GM23338 (cell line): Measurements from ENCODE around the gene RAI14. TPM values are rescaled to one million over a fixed set of nuclear protein-coding genes. Genes with fewer than 3 reads are reported as not detected.
A peak's percentile ranks its signal among the peaks of the same experiment; 100 is the strongest.

Experiments
- ATAC-seq: fragments of 200-7000 bp; cut with Tn5 transposase; 3 replicates; pipeline ENCODE4 v1.9.1; 2020
- DNase-seq: peaks from one replicate; pipeline ENCODE4 v3.0.0-alpha.2; 2015; ENCODE audit warnings: low spot score
- H2AFZ ChIP-seq: fragments of 200-600 bp; sonication (generic); 2 replicates; pipeline ENCODE4 v1.8.0; 2016; ENCODE audit warnings: antibody characterized with exemption, mild to moderate bottlenecking, moderate library complexity
- H3F3A ChIP-seq: fragments of 200-600 bp; sonication (generic); replicated peaks from 2 replicates; pipeline ENCODE4 v1.8.0; 2017; ENCODE audit warnings: antibody characterized with exemption, mixed run types, low read depth
- H3K27ac ChIP-seq: fragments of 200-600 bp; sonication (generic); 2 replicates; pipeline ENCODE4 v1.6.1; 2016; ENCODE audit warnings: low read depth
- H3K27me3 ChIP-seq: fragments of 200-600 bp; sonication (generic); 2 replicates; pipeline ENCODE4 v1.8.0; 2016; ENCODE audit warnings: mild to moderate bottlenecking, mixed run types, moderate library complexity; ENCODE audit not compliant: insufficient read depth
- H3K36me3 ChIP-seq: fragments of 200-600 bp; sonication (generic); 2 replicates; pipeline ENCODE4 v1.8.0; 2016; ENCODE audit warnings: mild to moderate bottlenecking; ENCODE audit not compliant: insufficient read depth
- H3K4me1 ChIP-seq: fragments of 200-600 bp; sonication (generic); 2 replicates; pipeline ENCODE4 v1.8.0; 2016; ENCODE audit warnings: mild to moderate bottlenecking, moderate library complexity; ENCODE audit not compliant: insufficient read depth
- H3K4me2 ChIP-seq: fragments of 200-600 bp; sonication (generic); 2 replicates; pipeline ENCODE4 v1.7.1; 2017; ENCODE audit warnings: mixed run types
- H3K4me3 ChIP-seq: fragments of 200-600 bp; sonication (generic); 2 replicates; pipeline ENCODE4 v1.6.1; 2016; ENCODE audit warnings: mixed run types
- H3K79me2 ChIP-seq: fragments of 200-600 bp; sonication (generic); replicated peaks from 2 replicates; pipeline ENCODE4 v1.8.0; 2017; ENCODE audit warnings: mild to moderate bottlenecking; ENCODE audit not compliant: insufficient read depth
- H3K9me2 ChIP-seq: fragments of 200-600 bp; sonication (generic); 2 replicates; pipeline ENCODE4 v1.8.0; 2017; ENCODE audit not compliant: insufficient read depth
- H4K20me1 ChIP-seq: fragments of 200-600 bp; sonication (generic); replicated peaks from 2 replicates; pipeline ENCODE4 v1.8.0; 2017; ENCODE audit warnings: mild to moderate bottlenecking; ENCODE audit not compliant: insufficient read depth
- H3K27ac Mint-ChIP-seq: 2 replicates; pipeline ENCODE4 v1.8.0; 2020; ENCODE audit warnings: inconsistent platforms, mild to moderate bottlenecking, moderate library complexity, mixed read lengths
- H3K27me3 Mint-ChIP-seq: 3 replicates; pipeline ENCODE4 v1.8.0; 2022; ENCODE audit warnings: low read depth, mild to moderate bottlenecking, moderate library complexity, mixed read lengths, inconsistent platforms; ENCODE audit not compliant: insufficient read depth, poor library complexity
- H3K36me3 Mint-ChIP-seq: 3 replicates; pipeline ENCODE4 v1.8.0; 2021; ENCODE audit warnings: low read depth, mild to moderate bottlenecking, inconsistent platforms, moderate library complexity, mixed read lengths
- H3K4me1 Mint-ChIP-seq: 3 replicates; pipeline ENCODE4 v1.8.0; 2020; ENCODE audit warnings: mild to moderate bottlenecking, inconsistent platforms, mixed read lengths
- H3K4me3 Mint-ChIP-seq: 3 replicates; pipeline ENCODE4 v1.8.0; 2021; ENCODE audit warnings: moderate library complexity, mild to moderate bottlenecking, inconsistent platforms, mixed read lengths
- H3K9me3 Mint-ChIP-seq: 3 replicates; pipeline ENCODE4 v1.8.0; 2020; ENCODE audit warnings: moderate library complexity, mild to moderate bottlenecking, inconsistent platforms, mixed read lengths
- CREB1 ChIP-seq: fragments of 250-450 bp; sonication (Bioruptor Pico); IDR thresholded peaks from 2 replicates; pipeline ENCODE4 v1.5.0; 2020; ENCODE audit warnings: low read depth, mild to moderate bottlenecking, moderate library complexity
- EZH2 ChIP-seq: fragments of 200-600 bp; sonication (generic); IDR thresholded peaks from one replicate; pipeline ENCODE4 v1.8.0; 2017; ENCODE audit warnings: antibody characterized with exemption, mild to moderate bottlenecking, low read depth; ENCODE audit not compliant: unreplicated experiment
- EZH2phosphoT487 ChIP-seq: fragments of 200-600 bp; sonication (generic); IDR thresholded peaks from one replicate; pipeline ENCODE4 v1.8.1; 2018; ENCODE audit warnings: antibody characterized with exemption; ENCODE audit not compliant: unreplicated experiment
- NANOG ChIP-seq: IDR thresholded peaks from 2 replicates; pipeline ENCODE4 v1.6.1; 2016; ENCODE audit warnings: antibody characterized with exemption, borderline replicate concordance
- ZNF331 ChIP-seq: fragments of 250-450 bp; sonication (Bioruptor Pico); IDR thresholded peaks from 2 replicates; pipeline ENCODE4 v1.5.0; 2020; ENCODE audit warnings: low read depth, mild to moderate bottlenecking, moderate library complexity
- polyA plus RNA-seq: library from polyadenylated mRNA; unstranded; fragments of >200 nt; fragmentation: Nextera tagmentation; extraction: Ambion mirVana; gene quantifications from 2 replicates; pipeline ENCODE4 v1.2.1, GENCODE V29; 2016
- total RNA-seq: library from RNA; depleted of rRNA; stranded (reverse); fragments of >200 nt; shearing (Covaris generic); gene quantifications from 2 replicates; pipeline ENCODE4 v1.2.3, GENCODE V29; 2014
- TF ChIP-seq, protein P1 (sequence below): fragments of 250-450 bp; sonication (Bioruptor Pico); IDR thresholded peaks from 2 replicates; pipeline ENCODE4 v1.5.0; 2020; ENCODE audit warnings: mild to moderate bottlenecking, moderate library complexity

The RAI14 gene
- total and polyA plus RNA-seq, 2 experiments from 2014 or later, result 58.8 to 95.8 TPM

- H3K4me3 Mint-ChIP-seq, result no peak overlapping the region
- Histone ChIP-seq H3K36me3 (0 out of 2 replicates have a peak, but pooled peaks cover 4% of the 10 kb centered on the region), H3K4me1 (peaks cover 59% of the 10 kb centered on the region), H2AFZ (no peak overlapping the region), H3K4me3 (no peak overlapping the region), H4K20me1 (no peaks in the 10 kb centered on the region; the same call in 1 of the 2 replicates), H3K9me2 (no peaks in the 10 kb centered on the region), H3K4me2 (peak overlapping the region; percentile 35; the same call in 1 of the 2 replicates), H3K79me2 (peaks cover 92% of the 10 kb centered on the region), H3F3A (peaks cover 11% of the 10 kb centered on the region; the same call in 1 of the 2 replicates), H3K27ac (0 out of 2 replicates have a peak overlapping the region, but pooled peaks have one; percentile 1), H3K27me3 (no peaks in the 10 kb centered on the region)
- H3K27me3 Mint-ChIP-seq, result peaks cover 9% of the 10 kb centered on the region
- no peaks in the 10 kb centered on the region for H3K9me3 Mint-ChIP-seq
- TF ChIP-seq, protein P1, sequence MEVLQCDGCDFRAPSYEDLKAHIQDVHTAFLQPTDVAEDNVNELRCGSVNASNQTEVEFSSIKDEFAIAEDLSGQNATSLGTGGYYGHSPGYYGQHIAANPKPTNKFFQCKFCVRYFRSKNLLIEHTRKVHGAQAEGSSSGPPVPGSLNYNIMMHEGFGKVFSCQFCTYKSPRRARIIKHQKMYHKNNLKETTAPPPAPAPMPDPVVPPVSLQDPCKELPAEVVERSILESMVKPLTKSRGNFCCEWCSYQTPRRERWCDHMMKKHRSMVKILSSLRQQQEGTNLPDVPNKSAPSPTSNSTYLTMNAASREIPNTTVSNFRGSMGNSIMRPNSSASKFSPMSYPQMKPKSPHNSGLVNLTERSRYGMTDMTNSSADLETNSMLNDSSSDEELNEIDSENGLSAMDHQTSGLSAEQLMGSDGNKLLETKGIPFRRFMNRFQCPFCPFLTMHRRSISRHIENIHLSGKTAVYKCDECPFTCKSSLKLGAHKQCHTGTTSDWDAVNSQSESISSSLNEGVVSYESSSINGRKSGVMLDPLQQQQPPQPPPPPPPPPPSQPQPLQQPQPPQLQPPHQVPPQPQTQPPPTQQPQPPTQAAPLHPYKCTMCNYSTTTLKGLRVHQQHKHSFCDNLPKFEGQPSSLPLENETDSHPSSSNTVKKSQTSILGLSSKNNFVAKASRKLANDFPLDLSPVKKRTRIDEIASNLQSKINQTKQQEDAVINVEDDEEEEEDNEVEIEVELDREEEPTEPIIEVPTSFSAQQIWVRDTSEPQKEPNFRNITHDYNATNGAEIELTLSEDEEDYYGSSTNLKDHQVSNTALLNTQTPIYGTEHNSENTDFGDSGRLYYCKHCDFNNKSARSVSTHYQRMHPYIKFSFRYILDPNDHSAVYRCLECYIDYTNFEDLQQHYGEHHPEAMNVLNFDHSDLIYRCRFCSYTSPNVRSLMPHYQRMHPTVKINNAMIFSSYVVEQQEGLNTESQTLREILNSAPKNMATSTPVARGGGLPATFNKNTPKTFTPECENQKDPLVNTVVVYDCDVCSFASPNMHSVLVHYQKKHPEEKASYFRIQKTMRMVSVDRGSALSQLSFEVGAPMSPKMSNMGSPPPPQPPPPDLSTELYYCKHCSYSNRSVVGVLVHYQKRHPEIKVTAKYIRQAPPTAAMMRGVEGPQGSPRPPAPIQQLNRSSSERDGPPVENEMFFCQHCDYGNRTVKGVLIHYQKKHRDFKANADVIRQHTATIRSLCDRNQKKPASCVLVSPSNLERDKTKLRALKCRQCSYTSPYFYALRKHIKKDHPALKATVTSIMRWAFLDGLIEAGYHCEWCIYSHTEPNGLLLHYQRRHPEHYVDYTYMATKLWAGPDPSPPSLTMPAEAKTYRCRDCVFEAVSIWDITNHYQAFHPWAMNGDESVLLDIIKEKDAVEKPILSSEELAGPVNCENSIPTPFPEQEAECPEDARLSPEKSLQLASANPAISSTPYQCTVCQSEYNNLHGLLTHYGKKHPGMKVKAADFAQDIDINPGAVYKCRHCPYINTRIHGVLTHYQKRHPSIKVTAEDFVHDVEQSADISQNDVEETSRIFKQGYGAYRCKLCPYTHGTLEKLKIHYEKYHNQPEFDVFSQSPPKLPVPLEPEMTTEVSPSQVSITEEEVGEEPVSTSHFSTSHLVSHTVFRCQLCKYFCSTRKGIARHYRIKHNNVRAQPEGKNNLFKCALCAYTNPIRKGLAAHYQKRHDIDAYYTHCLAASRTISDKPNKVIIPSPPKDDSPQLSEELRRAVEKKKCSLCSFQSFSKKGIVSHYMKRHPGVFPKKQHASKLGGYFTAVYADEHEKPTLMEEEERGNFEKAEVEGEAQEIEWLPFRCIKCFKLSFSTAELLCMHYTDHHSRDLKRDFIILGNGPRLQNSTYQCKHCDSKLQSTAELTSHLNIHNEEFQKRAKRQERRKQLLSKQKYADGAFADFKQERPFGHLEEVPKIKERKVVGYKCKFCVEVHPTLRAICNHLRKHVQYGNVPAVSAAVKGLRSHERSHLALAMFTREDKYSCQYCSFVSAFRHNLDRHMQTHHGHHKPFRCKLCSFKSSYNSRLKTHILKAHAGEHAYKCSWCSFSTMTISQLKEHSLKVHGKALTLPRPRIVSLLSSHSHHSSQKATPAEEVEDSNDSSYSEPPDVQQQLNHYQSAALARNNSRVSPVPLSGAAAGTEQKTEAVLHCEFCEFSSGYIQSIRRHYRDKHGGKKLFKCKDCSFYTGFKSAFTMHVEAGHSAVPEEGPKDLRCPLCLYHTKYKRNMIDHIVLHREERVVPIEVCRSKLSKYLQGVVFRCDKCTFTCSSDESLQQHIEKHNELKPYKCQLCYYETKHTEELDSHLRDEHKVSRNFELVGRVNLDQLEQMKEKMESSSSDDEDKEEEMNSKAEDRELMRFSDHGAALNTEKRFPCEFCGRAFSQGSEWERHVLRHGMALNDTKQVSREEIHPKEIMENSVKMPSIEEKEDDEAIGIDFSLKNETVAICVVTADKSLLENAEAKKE (CRISPR knock-in tag), result no peak
- TF ChIP-seq ZNF331 (CRISPR knock-in tag) (no peak), NANOG (no peak), EZH2phosphoT487 (no peak), EZH2 (no peak), CREB1 (CRISPR knock-in tag) (no peak)
- DNase-seq, result no peak
- peaks cover 69% of the 10 kb centered on the region for H3K4me1 Mint-ChIP-seq
- no peak for ATAC-seq
- H3K36me3 Mint-ChIP-seq, result peaks cover 18% of the 10 kb centered on the region
- H3K27ac Mint-ChIP-seq, result no peak overlapping the region
Measured at GRCh38 chr5:34697308-34698108, 41.4 kb downstream of the RAI14 start.
